GM12892 (cell line): Measurements from ENCODE around the gene SIK3.

Experiments used
- POLR2A ChIP-seq: IDR thresholded peaks from 2 replicates; pipeline ENCODE4 v1.6.1; 2011; ENCODE audit warnings: low read depth, low read length, control low read depth
- TAF1 ChIP-seq: IDR thresholded peaks from 2 replicates; pipeline ENCODE4 v1.6.1; 2011; ENCODE audit warnings: low read depth, mild to moderate bottlenecking, control low read depth, low read length, borderline replicate concordance

DNA sequence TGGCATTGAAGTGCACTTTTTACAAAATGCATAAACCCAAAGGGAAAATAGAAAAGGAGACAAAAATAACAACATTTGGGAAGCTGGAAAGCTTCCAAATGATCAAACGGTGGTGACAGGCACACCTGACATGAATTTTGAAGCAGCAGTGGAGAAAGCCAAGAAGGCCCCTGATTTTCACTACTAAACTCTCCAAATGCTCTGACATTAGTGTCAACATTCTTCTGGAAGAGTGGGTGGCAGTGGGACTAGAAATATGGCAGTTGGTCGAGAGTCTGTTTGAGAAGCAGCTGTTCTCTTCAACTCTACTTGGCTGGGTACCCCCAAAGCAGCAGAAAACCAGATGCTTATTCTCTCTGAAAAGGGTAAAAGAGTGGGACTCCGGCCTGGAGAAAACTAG is 294.2 kb downstream of the SIK3 start:
- TF ChIP-seq POLR2A (no peak), TAF1 (no peak)
